Measurements from ENCODE around the gene IDH3B. TPM values are rescaled to one million over a fixed set of nuclear protein-coding genes. Genes with fewer than 3 reads are reported as not detected.

Gene IDH3B
- total RNA-seq, 1 donor from 2014 or later = 136 TPM

Small RNAs within 50 kb of the gene (microRNA-seq; reads per million reads assigned to microRNA genes)
- 29.4 reads per million, percentile 71 among the genes with 10 or more reads in this experiment for gene MIR1292 (ENCODE audit: unreplicated experiment)

Other genes starting within 250 kb of the IDH3B start
- 195 TPM for gene SNRPB, start 193.4 kb downstream of the IDH3B start, total RNA-seq (ENCODE audit: unreplicated experiment)
- gene ZNF343, start 155.3 kb downstream of the IDH3B start, total RNA-seq (ENCODE audit: unreplicated experiment) = 13.0 TPM
- gene TMC2, start 127.6 kb downstream of the IDH3B start, total RNA-seq (ENCODE audit: unreplicated experiment) = not detected
- 144 TPM for gene NOP56, start 11.6 kb downstream of the IDH3B start, total RNA-seq (ENCODE audit: unreplicated experiment)
- 5.9 TPM for gene EBF4, start 28.6 kb upstream of the IDH3B start, total RNA-seq (ENCODE audit: unreplicated experiment)
- gene CPXM1, start 136.4 kb upstream of the IDH3B start, total RNA-seq (ENCODE audit: unreplicated experiment) = 139 TPM
- gene C20orf141, start 150.8 kb upstream of the IDH3B start, total RNA-seq (ENCODE audit: unreplicated experiment) = not detected
- gene TMEM239, start 152.1 kb upstream of the IDH3B start, total RNA-seq (ENCODE audit: unreplicated experiment) = not detected
- gene PCED1A, start 176.4 kb upstream of the IDH3B start, total RNA-seq (ENCODE audit: unreplicated experiment) = 30.9 TPM
- 43.3 TPM for gene VPS16, start 176.5 kb upstream of the IDH3B start, total RNA-seq (ENCODE audit: unreplicated experiment)
- gene PTPRA, start 209.3 kb upstream of the IDH3B start, total RNA-seq (ENCODE audit: unreplicated experiment) = 59.9 TPM